ENCODE data around the gene C17orf107.

DNA sequence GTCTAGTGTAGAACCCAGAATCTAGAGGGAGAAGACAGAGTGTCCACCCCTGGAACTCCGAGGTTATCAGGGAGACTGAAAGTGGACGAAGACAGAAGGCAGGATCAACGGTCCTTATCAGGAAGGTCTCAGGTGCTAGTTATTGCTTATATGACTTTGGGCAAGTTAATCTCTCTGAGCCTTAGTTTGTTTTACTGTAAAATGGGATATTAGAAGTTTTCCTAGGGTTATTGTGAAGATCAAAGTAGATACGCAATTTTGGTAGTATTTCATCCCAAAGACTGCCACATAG, 41.9 kb downstream of the C17orf107 start:
- TF ChIP-seq, protein P1, sequence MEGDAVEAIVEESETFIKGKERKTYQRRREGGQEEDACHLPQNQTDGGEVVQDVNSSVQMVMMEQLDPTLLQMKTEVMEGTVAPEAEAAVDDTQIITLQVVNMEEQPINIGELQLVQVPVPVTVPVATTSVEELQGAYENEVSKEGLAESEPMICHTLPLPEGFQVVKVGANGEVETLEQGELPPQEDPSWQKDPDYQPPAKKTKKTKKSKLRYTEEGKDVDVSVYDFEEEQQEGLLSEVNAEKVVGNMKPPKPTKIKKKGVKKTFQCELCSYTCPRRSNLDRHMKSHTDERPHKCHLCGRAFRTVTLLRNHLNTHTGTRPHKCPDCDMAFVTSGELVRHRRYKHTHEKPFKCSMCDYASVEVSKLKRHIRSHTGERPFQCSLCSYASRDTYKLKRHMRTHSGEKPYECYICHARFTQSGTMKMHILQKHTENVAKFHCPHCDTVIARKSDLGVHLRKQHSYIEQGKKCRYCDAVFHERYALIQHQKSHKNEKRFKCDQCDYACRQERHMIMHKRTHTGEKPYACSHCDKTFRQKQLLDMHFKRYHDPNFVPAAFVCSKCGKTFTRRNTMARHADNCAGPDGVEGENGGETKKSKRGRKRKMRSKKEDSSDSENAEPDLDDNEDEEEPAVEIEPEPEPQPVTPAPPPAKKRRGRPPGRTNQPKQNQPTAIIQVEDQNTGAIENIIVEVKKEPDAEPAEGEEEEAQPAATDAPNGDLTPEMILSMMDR (IDR thresholded peaks at IDR 0.05; ENCODE audit: low read length) = no peak
- no peak for TF ChIP-seq EZH2 (IDR thresholded peaks at IDR 0.05; ENCODE audit: borderline replicate concordance, low read length)
